HG03520 (cell line): ENCODE data around the gene ASCL3.
"Not testable (repeated sequence)": the region's sequence is repeated elsewhere in the genome, so short reads cannot be mapped to it uniquely, and the experiment has no call there.

ENCODE experiments used
- ATAC-seq: cut with Tn5 transposase; IDR thresholded peaks from one replicate; pipeline ENCODE4 v1.9.1; 2021; ENCODE audit warnings: mild to moderate bottlenecking, moderate library complexity; ENCODE audit not compliant: unreplicated experiment

The ASCL3 gene

DNA sequence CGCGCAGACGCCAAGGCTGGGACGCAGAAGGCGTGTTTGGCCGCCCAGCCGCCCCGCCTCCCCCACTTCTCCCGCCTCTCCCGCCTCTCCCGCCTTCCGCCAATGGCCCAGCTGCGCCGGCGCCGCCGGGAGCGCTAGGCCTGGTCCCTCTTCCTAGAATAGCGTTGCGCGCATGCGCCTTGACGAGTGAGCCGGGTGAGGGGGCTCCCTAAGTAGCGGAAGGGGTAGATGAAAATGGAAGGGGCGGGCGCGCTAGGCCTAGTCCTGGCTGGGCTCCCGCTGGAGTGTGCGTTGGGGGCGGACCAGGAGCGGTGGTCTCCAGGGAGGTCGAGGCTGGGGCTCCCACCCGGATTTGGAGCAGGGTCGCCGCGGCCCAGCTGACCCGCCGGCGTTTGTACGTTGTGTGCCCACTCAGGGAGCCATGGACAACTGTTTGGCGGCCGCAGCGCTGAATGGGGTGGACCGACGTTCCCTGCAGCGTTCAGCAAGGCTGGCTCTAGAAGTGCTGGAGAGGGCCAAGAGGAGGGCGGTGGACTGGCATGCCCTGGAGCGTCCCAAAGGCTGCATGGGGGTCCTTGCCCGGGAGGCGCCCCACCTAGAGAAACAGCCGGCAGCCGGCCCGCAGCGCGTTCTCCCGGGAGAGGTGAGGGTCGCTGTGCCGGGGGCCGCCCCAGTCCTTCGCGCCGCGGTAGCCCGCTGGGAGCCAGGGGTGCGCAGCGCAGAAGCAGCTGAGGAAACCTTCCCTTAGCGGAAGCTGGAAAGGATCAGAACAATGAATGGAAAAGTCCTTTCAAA lies 31.6 kb downstream of the ASCL3 start, which contains the start of gene AKIP1:
Gene AKIP1, plus strand, starts transcription at position 161 of the 795 bp plus-strand sequence. Its CDS starts 261 bp downstream, at position 422.
- ATAC-seq = peak; percentile 66

DNA sequence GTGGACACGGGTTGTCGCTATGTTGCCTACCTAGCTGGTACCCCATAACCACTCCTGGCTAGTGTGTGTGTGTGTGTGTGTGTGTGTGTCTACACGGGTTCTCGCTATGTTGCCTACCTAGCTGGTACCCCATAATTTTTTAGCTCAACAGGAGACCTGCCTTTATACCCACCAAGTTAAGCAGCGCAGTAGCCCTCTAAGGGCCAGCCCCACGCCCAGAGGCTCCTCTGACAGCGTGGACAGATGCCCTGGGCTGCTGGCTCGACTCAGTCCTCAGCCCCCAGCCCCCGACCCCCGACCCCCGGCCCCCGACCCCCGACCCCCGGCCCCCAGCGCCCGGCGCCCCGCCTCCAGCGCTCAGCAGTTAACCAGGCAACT lies 32.2 kb downstream of the ASCL3 start:
- peak; percentile 15 for ATAC-seq

DNA sequence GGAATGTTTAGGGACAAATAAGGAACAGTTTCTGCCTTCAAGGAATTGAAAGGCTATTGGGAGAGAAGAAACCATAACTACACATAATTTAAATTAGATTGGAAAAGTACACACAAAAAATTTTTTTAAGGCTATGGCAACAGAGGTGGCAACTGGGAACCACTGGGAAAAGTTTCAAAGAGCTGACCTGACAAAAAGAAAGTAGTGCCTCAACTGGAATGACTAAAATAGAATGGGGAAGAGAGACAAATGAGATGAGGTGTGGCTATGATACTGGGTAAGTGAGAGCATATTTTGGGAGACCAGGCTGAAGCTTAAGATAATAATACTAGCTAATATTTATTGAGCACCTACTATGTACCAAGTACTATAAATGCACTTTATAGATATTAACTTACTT lies 34.7 kb downstream of the ASCL3 start:
- ATAC-seq = no peak

DNA sequence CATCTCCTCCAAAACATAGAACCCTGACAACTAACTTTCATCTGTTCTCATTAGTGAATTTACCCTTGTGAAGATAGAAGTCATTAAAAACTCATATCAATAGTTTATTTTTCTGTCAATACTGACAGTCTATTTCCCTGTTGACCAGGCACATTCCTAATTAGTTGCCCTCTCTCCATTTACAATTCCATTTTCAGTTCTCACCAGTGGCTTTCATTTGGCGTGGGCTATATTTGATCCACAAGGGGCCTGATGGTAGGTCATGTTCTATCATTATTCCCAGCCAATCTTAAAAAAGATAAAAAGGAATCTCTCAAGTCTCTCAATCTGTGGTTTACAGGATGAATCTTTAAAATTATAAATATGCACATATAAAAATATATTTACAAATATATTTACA lies 35.7 kb downstream of the ASCL3 start:
- ATAC-seq = no peak

DNA sequence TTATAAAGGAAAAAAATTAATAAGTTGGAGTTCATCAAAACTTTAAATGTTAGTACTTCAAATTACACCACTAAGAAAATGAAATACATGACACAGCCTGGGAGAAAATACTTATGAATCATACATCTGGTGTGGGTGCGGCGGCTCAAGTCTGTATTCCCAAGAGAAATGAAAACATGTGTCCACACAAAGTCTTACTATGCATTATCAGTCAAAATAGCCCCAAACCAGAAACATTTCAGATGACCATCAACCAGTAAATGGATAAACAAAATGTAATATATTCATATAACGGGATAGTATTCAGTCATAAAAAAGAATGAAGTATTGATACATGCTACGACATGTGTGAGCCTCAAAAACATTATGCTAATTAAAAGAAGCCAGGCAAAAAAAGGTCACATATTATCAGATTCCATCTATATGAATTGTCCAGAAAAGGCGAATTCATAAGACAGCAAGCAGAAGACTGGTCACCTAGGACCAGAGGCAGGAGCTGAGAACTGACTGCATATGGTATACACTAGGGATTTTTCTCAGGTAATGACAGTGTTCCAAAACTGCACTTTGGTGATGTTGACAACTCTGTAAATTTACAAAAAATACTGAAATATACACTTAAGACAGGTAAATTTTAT lies 37.2 kb downstream of the ASCL3 start:
- ATAC-seq = no peak

DNA sequence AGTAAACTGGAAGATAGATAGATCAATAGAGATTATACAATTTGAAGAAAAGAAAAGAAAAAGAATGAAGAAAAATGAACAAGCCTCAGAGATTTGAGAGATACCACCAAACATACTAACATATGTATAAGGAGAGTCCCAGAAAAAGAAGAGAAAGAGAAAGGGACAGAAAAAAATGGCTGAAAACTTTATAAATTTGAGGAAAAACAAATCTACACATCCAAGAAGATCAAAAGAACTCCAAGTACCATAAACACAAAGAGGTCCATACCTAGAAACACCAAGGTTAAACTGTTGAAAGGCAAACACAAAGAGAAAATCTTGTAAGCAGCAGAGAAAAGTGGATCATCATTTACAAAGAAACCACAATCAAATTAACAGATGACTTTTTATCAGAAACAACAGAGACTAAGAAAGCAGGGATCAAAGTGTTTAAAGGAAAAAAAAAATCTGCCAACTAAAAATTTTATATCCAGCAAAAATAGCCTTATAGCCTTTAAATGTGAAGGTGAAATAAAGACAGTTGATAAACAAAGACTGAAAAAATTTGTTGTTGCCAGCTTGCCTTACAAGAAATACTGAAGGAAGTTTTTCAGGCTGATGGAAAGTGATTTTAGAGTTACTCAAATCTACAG lies 43.6 kb downstream of the ASCL3 start:
- no peak for ATAC-seq

DNA sequence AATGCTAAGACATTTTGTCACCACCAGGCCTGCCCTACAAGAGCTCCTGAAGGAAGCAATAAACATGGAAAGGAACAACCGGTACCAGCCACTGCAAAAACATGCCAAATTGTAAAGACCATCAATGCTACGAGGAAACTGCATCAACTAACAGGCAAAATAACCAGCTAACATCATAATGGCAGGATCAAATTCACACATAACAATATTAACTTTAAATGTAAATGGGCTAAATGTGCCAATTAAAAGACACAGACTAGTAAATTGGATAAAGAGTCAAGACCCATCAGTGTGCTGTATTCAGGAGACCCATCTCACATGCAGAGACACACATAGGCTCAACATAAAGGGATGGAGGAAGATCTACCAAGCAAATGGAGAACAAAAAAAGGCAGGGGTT lies 51.6 kb downstream of the ASCL3 start:
- not testable (repeated sequence) for ATAC-seq
